Esophagus squamous epithelium (tissue), 5 donors: ENCODE data around the gene ANKRD63. TPM values are rescaled to one million over a fixed set of nuclear protein-coding genes. Genes with fewer than 3 reads are reported as not detected.

ENCODE experiments used
- DNase-seq: peaks from one replicate; lab custom pipeline; 2025; lab: John Stamatoyannopoulos, UW
- H3K27ac ChIP-seq, 4 donors: fragments of 200-600 bp; sonication (generic); one replicate each; pipeline ENCODE4 v1.5.1; 2016 to 2019; ENCODE audit warnings: mild to moderate bottlenecking in 1 of 4
- H3K27me3 ChIP-seq, 4 donors: fragments of 200-600 bp; sonication (generic); 1 replicate in 3 of 4; 2 replicates in 1 of 4; pipeline versions ENCODE4 v1.5.1 to v1.6.0; 2017 to 2021; ENCODE audit warnings: antibody characterized with exemption in 1 of 4
- H3K36me3 ChIP-seq, 3 donors: fragments of 200-600 bp; sonication (generic); one replicate each; pipeline ENCODE4 v1.5.1; 2016 to 2019
- H3K4me1 ChIP-seq, 3 donors: fragments of 200-600 bp; sonication (generic); one replicate each; pipeline ENCODE4 v1.5.1; 2017 to 2019
- H3K4me3 ChIP-seq, 4 donors: fragments of 200-600 bp; sonication (generic); 1 replicate in 3 of 4; 2 replicates in 1 of 4; pipeline ENCODE4 v1.5.1; 2016 to 2019; ENCODE audit warnings: mild to moderate bottlenecking in 2 of 4, moderate library complexity in 1 of 4
- H3K9me3 ChIP-seq, 3 donors: fragments of 200-600 bp; sonication (generic); one replicate each; pipeline ENCODE4 v1.5.1; 2016 to 2019
- CTCF ChIP-seq, 6 experiments: fragments of 450-650 bp in 4 of 6; fragments of 200-600 bp in 2 of 6; sonication (generic) in 2 of 6; IDR thresholded peaks; one replicate each; pipeline ENCODE4 v1.5.1; 2016 to 2019; ENCODE audit warnings: antibody characterized with exemption in 6 of 6, mild to moderate bottlenecking in 4 of 6, moderate library complexity in 4 of 6
- POLR2A ChIP-seq, 4 donors: fragments of 450-650 bp; IDR thresholded peaks; one replicate each; pipeline ENCODE4 v1.6.1; 2017; ENCODE audit warnings: antibody characterized with exemption in 4 of 4, mild to moderate bottlenecking in 4 of 4, moderate library complexity in 3 of 4
- WGBS, 2 donors: methylation state at CpG; one replicate each; pipeline ENCODE4 v1.1.5; 2018; 5-methylcytosine and 5-hydroxymethylcytosine counted together
- intact Hi-C: fragments of 100-400 bp; cut with DNase I; formaldehyde crosslinking; loops from one replicate; pipeline ENCODE4 v1.15.0; 2022
- total RNA-seq, 4 donors: library from RNA; depleted of rRNA; stranded (reverse); fragments of >200 nt; gene quantifications; one replicate each; pipeline ENCODE4 v1.1.0, GENCODE V29; 2016
- donor health status: DM: yes; HTN: yes; CAD: no.

The ANKRD63 gene
- not detected for total RNA-seq

GRCh38 chr15:40282869-40283614 is at the start of gene ANKRD63:
Gene ANKRD63 (minus strand): TSS chr15:40283064. CDS start chr15:40282586, 478 bp downstream.
- no peak for DNase-seq
- Histone ChIP-seq H3K36me3 (peaks cover 0 to 1% (median 0%) of the 10 kb centered on the region in 3 donors), H3K4me1 (peaks cover 23 to 51% (median 27%) of the 10 kb centered on the region in 3 donors), H3K9me3 (no peaks in the 10 kb centered on the region), H3K4me3 (peak within 1 kb of the TSS; percentile 25 to 61 (median 48)), H3K27ac (no peak within 1 kb of the TSS), H3K27me3 (peaks cover 23 to 96% (median 33%) of the 10 kb centered on the region in 4 donors)
- intact Hi-C loops, result loop anchor here (5.0 kb wide), 2 partner anchors 84 to 139 kb away; no protein-coding TSS in a partner anchor
- TF ChIP-seq CTCF (IDR thresholded peaks at IDR 0.05) (no peak), POLR2A (IDR thresholded peaks at IDR 0.05) (no peak)
- 24 to 58% methylated on average over 2 to 3 of the region's 76 CpGs for WGBS, 2 donors

GRCh38 chr15:40332113-40332781 is 49.4 kb upstream of the ANKRD63 start:
- intact Hi-C loops, result no loop called here
- Histone ChIP-seq H3K27ac (peak overlapping the region in 2 of 4 donors; percentile 31 to 92), H3K36me3 (peaks cover 0 to 15% (median 0%) of the 10 kb centered on the region in 3 donors)

GRCh38 chr15:40331637-40332036 is 48.8 kb upstream of the ANKRD63 start:
- no peak for DNase-seq
- Histone ChIP-seq H3K4me3 (no peak overlapping the region), H3K36me3 (peaks cover 0 to 12% (median 0%) of the 10 kb centered on the region in 3 donors), H3K4me1 (peaks cover 30 to 85% (median 31%) of the 10 kb centered on the region in 3 donors), H3K27me3 (no peaks in the 10 kb centered on the region), H3K9me3 (no peaks in the 10 kb centered on the region), H3K27ac (no peak overlapping the region)
- TF ChIP-seq POLR2A (IDR thresholded peaks at IDR 0.05) (no peak), CTCF (IDR thresholded peaks at IDR 0.05) (no peak)
- intact Hi-C loops, result no loop called here
- WGBS, 2 donors, result 89 to 94% methylated on average over 7 of the region's 7 CpGs

More at GRCh38 chr15:40332113-40332781, 49.4 kb upstream of the ANKRD63 start:
- Histone ChIP-seq H3K9me3 (no peaks in the 10 kb centered on the region), H3K4me1 (peaks cover 33 to 85% (median 35%) of the 10 kb centered on the region in 3 donors), H3K4me3 (no peak overlapping the region), H3K27me3 (no peaks in the 10 kb centered on the region)
- no peak for TF ChIP-seq CTCF (IDR thresholded peaks at IDR 0.05)
- TF ChIP-seq POLR2A (IDR thresholded peaks at IDR 0.05), result no peak
- DNase-seq, result no peak
- 74 to 78% methylated on average over 8 of the region's 8 CpGs for WGBS, 2 donors

- TF ChIP-seq CTCF (IDR thresholded peaks at IDR 0.05) (no peak), POLR2A (IDR thresholded peaks at IDR 0.05) (no peak)
- H3K27ac ChIP-seq, result peak overlapping the region in 1 of 4 donors; percentile 59
- peaks cover 24 to 85% (median 30%) of the 10 kb centered on the region in 3 donors for H3K4me1 ChIP-seq
- peaks cover 0 to 11% (median 0%) of the 10 kb centered on the region in 3 donors for H3K36me3 ChIP-seq
- no peak overlapping the region for H3K4me3 ChIP-seq
- WGBS, 2 donors, result 82 to 87% methylated on average over 7 of the region's 7 CpGs
- no peaks in the 10 kb centered on the region for H3K27me3 ChIP-seq
- no peaks in the 10 kb centered on the region for H3K9me3 ChIP-seq
- intact Hi-C loops, result no loop called here
- no peak for DNase-seq
Observed at GRCh38 chr15:40331026-40331425, 48.2 kb upstream of the ANKRD63 start.
